WTC11 (cell line): ENCODE results near the gene ZNF423.

Experiments
- CTCF ChIP-seq: fragments of 200-600 bp; IDR thresholded peaks from 2 replicates; pipeline ENCODE4 v1.8.0; 2022; ENCODE audit warnings: antibody characterized with exemption
- NR3C1 ChIP-seq: sonication (generic); formaldehyde crosslinking; conservative IDR thresholded peaks from 2 replicates; pipeline ENCODE4 v1.8.1; 2023; ENCODE audit warnings: low read depth, mild to moderate bottlenecking, missing genetic modification reagents
- SMAD3 ChIP-seq: sonication (generic); formaldehyde crosslinking; IDR thresholded peaks from 2 replicates; pipeline ENCODE4 v1.8.0; 2022; ENCODE audit warnings: missing genetic modification reagents, mild to moderate bottlenecking, borderline replicate concordance
- SP1 ChIP-seq: sonication (generic); formaldehyde crosslinking; conservative IDR thresholded peaks from 2 replicates; pipeline ENCODE4 v1.8.1; 2022; ENCODE audit warnings: missing genetic modification reagents
- TCF7 ChIP-seq: sonication (generic); formaldehyde crosslinking; IDR thresholded peaks from 2 replicates; pipeline ENCODE4 v1.8.0; 2022; ENCODE audit warnings: mild to moderate bottlenecking, low read depth, missing genetic modification reagents, moderate library complexity
- USF2 ChIP-seq: sonication (generic); formaldehyde crosslinking; IDR thresholded peaks from 2 replicates; pipeline ENCODE4 v1.8.1; 2023; ENCODE audit warnings: mild to moderate bottlenecking, missing genetic modification reagents, moderate library complexity
- ZBTB21 ChIP-seq: sonication (generic); formaldehyde crosslinking; IDR thresholded peaks from 2 replicates; pipeline ENCODE4 v1.8.1; 2023; ENCODE audit warnings: mild to moderate bottlenecking, missing genetic modification reagents, borderline replicate concordance
- ZNF512 ChIP-seq: sonication (generic); formaldehyde crosslinking; IDR thresholded peaks from 2 replicates; pipeline ENCODE4 v1.8.1; 2022; ENCODE audit warnings: missing genetic modification reagents, borderline replicate concordance
- TF ChIP-seq, protein P1 (sequence below): sonication (generic); formaldehyde crosslinking; IDR thresholded peaks from 2 replicates; pipeline ENCODE4 v1.8.0; 2022; ENCODE audit warnings: mild to moderate bottlenecking, missing genetic modification reagents

DNA sequence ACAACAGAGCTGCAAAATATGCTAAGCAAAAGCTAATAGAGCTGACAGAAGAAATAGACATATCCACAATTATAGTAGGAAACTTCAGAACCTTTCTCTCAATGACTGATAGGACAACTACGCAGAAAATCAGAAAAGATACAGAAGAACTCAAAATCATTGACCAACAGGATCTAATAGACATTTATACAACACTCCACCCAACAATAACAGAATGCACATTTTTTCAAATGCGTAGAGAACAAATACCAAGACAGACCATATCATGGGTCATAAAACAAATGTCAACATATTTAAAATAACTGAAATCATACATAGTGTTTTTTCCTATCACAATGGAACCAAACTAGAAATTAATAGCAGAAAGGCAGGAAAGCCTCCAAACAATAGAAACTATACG is 244.9 kb downstream of the ZNF423 start:
- TF ChIP-seq NR3C1 (CRISPR knock-in tag) (no peak), USF2 (CRISPR knock-in tag) (no peak), SMAD3 (no peak), CTCF (no peak), SP1 (no peak), ZBTB21 (CRISPR knock-in tag) (no peak), TCF7 (CRISPR knock-in tag) (no peak), ZNF512 (CRISPR knock-in tag) (no peak)
- TF ChIP-seq, protein P1, sequence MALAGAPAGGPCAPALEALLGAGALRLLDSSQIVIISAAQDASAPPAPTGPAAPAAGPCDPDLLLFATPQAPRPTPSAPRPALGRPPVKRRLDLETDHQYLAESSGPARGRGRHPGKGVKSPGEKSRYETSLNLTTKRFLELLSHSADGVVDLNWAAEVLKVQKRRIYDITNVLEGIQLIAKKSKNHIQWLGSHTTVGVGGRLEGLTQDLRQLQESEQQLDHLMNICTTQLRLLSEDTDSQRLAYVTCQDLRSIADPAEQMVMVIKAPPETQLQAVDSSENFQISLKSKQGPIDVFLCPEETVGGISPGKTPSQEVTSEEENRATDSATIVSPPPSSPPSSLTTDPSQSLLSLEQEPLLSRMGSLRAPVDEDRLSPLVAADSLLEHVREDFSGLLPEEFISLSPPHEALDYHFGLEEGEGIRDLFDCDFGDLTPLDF, result no peak
